DND-41 (cell line): ENCODE data around the gene PTPRR.

Experiments used
- CTCF ChIP-seq: IDR thresholded peaks from 2 replicates; pipeline ENCODE4 v1.5.1; 2012; ENCODE audit warnings: borderline replicate concordance, low read length, moderate library complexity, mild to moderate bottlenecking; ENCODE audit not compliant: poor library complexity, severe bottlenecking; ENCODE audit errors: extremely low read depth
- EZH2 ChIP-seq: IDR thresholded peaks from 3 replicates; pipeline ENCODE4 v1.6.1; 2012; ENCODE audit warnings: borderline replicate concordance, low read depth, mild to moderate bottlenecking, moderate library complexity, low read length, inconsistent platforms; ENCODE audit not compliant: severe bottlenecking

- TF ChIP-seq CTCF: no peak
- TF ChIP-seq EZH2: no peak
Observed at GRCh38 chr12:70910666-70911065, 9.9 kb downstream of the PTPRR start.
